Keratinocyte (primary cell): ENCODE measurements around the gene CC2D1A.

ENCODE experiments used
- EZH2 ChIP-seq: IDR thresholded peaks from one replicate; pipeline ENCODE4 v1.6.1; 2012; ENCODE audit warnings: inconsistent platforms, mild to moderate bottlenecking, low read length, moderate library complexity
- TF ChIP-seq, protein P1 (sequence below), 3 experiments: IDR thresholded peaks in 1 of 3; conservative IDR thresholded peaks in 1 of 3; optimal IDR thresholded peaks in 1 of 3; 2 replicates in 2 of 3; 3 replicates in 1 of 3; pipeline versions ENCODE3 to v1.5.1; 2011; ENCODE audit warnings: low read length in 3 of 3, mild to moderate bottlenecking in 3 of 3, moderate library complexity in 2 of 3, control low read depth in 1 of 3, inconsistent platforms in 1 of 3; ENCODE audit not compliant: insufficient read depth in 2 of 3; ENCODE audit errors: extremely low read depth in 1 of 3

- TF ChIP-seq, protein P1, sequence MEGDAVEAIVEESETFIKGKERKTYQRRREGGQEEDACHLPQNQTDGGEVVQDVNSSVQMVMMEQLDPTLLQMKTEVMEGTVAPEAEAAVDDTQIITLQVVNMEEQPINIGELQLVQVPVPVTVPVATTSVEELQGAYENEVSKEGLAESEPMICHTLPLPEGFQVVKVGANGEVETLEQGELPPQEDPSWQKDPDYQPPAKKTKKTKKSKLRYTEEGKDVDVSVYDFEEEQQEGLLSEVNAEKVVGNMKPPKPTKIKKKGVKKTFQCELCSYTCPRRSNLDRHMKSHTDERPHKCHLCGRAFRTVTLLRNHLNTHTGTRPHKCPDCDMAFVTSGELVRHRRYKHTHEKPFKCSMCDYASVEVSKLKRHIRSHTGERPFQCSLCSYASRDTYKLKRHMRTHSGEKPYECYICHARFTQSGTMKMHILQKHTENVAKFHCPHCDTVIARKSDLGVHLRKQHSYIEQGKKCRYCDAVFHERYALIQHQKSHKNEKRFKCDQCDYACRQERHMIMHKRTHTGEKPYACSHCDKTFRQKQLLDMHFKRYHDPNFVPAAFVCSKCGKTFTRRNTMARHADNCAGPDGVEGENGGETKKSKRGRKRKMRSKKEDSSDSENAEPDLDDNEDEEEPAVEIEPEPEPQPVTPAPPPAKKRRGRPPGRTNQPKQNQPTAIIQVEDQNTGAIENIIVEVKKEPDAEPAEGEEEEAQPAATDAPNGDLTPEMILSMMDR (optimal IDR thresholded peaks at IDR 0.05 in 1 of 3, IDR thresholded peaks at IDR 0.05 in 1 of 3, conservative IDR thresholded peaks at IDR 0.05 in 1 of 3; ENCODE audit: extremely low read depth in 1 of 3, insufficient read depth in 2 of 3, low read length in 3 of 3): no peak
- no peak for TF ChIP-seq EZH2
Measured at GRCh38 chr19:13931391-13932148, 25.6 kb downstream of the CC2D1A start.
